ENCODE data around the gene SMPD3. TPM values are rescaled to one million over a fixed set of nuclear protein-coding genes. Genes with fewer than 3 reads are reported as not detected.
A peak's percentile ranks its signal among the peaks of the same experiment; 100 is the strongest.

SMPD3 gene
- total and polyA plus RNA-seq, 2 donors (not counting 3 experiments of a cell fraction or from before 2014, with no cell fraction given), result not detected

GRCh38 chr16:68487203-68487514 lies 38.9 kb upstream of the SMPD3 start:
- dilution Hi-C loops (cut with MboI; ENCODE audit: extremely low pct_ligation_motif_present, low sequenced_read_pairs), result no loop called here
- POLR2A ChIA-PET, result no interaction called here
- intact Hi-C loops (cut with micrococcal nuclease), result no loop called here

GRCh38 chr16:68486502-68487202 lies 38.3 kb upstream of the SMPD3 start:
- no peaks in the 10 kb centered on the region for H3K36me3 ChIP-seq (ENCODE audit: control insufficient read depth in 2 of 2, extremely low read depth in 1 of 2, insufficient read depth in 2 of 2, low read length in 2 of 2)
- no peak overlapping the region for H3K4me3 ChIP-seq (replicated peaks in 1 of 3; ENCODE audit: insufficient read depth in 1 of 3, low read depth in 1 of 3, low read length in 3 of 3)
- dilution Hi-C loops (cut with MboI; ENCODE audit: extremely low pct_ligation_motif_present, low sequenced_read_pairs) (no loop called here), intact Hi-C loops (cut with micrococcal nuclease) (no loop called here)
- no peaks in the 10 kb centered on the region for H4K20me1 ChIP-seq (replicated peaks; ENCODE audit: control insufficient read depth, extremely low read depth, insufficient read depth, low read length)
- no peak overlapping the region for H3K9ac ChIP-seq (replicated peaks; ENCODE audit: extremely low read depth, insufficient read depth, low read length)
- POLR2A ChIA-PET, result no interaction called here
- CTCF ChIA-PET, result interaction anchor here (0.7 kb wide), 1 partner anchor 23 kb away, joined by 3 read pairs; no protein-coding TSS in a partner anchor
- no peaks in the 10 kb centered on the region for H3K9me1 ChIP-seq (replicated peaks; ENCODE audit: control insufficient read depth, extremely low read depth, insufficient read depth, low read length)
- no peak overlapping the region for H3K27ac ChIP-seq (ENCODE audit: insufficient read depth, low read depth, low read length)
- H3K79me2 ChIP-seq (ENCODE audit: control insufficient read depth, insufficient read depth, low read length), result no peaks in the 10 kb centered on the region
- H3K4me1 ChIP-seq (ENCODE audit: control insufficient read depth, extremely low read depth, insufficient read depth, low read length), result no peaks in the 10 kb centered on the region
- no peak for TF ChIP-seq POLR2AphosphoS5 (IDR thresholded peaks at IDR 0.05; ENCODE audit: insufficient read depth, low read depth, low read length)
- no peak for TF ChIP-seq JUN (IDR thresholded peaks at IDR 0.05; ENCODE audit: borderline replicate concordance, insufficient read depth, insufficient read length, low read depth)
- TF ChIP-seq POLR2A (IDR thresholded peaks at IDR 0.05; ENCODE audit: low read depth, low read length), result no peak
- TF ChIP-seq CTCF (IDR thresholded peaks at IDR 0.05; ENCODE audit: extremely low read depth in 1 of 2, insufficient read depth in 1 of 2, low read depth in 1 of 2, low read length in 2 of 2), result no peak
- no peak for TF ChIP-seq MAX (IDR thresholded peaks at IDR 0.05; ENCODE audit: insufficient read depth, insufficient read length)
- no peak for TF ChIP-seq EZH2 (IDR thresholded peaks at IDR 0.05; ENCODE audit: borderline replicate concordance, low read depth, low read length, severe bottlenecking)
- TF ChIP-seq FOS (IDR thresholded peaks at IDR 0.05; ENCODE audit: borderline replicate concordance, insufficient read depth, low read length), result no peak
- no peak for TF ChIP-seq GATA2 (IDR thresholded peaks at IDR 0.05; ENCODE audit: insufficient read depth, insufficient read length, low read depth, low read length)
- no peak for TF ChIP-seq MYC (IDR thresholded peaks at IDR 0.05; ENCODE audit: low read depth, low read length)
- BruUV-seq (replicated peaks), result no TSS peak
- no peak overlapping the region for H2AFZ ChIP-seq (ENCODE audit: low read depth, low read length)
- H3K9me3 ChIP-seq (replicated peaks; ENCODE audit: control insufficient read depth, insufficient read depth, low read length), result no peaks in the 10 kb centered on the region
- H3K4me2 ChIP-seq (ENCODE audit: insufficient read depth, low read length), result no peak overlapping the region
- DNase-seq (ENCODE audit: low read depth, low spot score), result peak; percentile 12
- H3K27me3 ChIP-seq (ENCODE audit: control insufficient read depth in 2 of 2, insufficient read depth in 2 of 2, low read length in 2 of 2), result no peaks in the 10 kb centered on the region
- FAIRE-seq, result no peak

More at GRCh38 chr16:68487203-68487514, 38.9 kb upstream of the SMPD3 start:
- Histone ChIP-seq H3K9ac (replicated peaks; ENCODE audit: extremely low read depth, insufficient read depth, low read length) (no peak overlapping the region), H3K9me1 (replicated peaks; ENCODE audit: control insufficient read depth, extremely low read depth, insufficient read depth, low read length) (no peaks in the 10 kb centered on the region), H3K36me3 (ENCODE audit: control insufficient read depth in 2 of 2, extremely low read depth in 1 of 2, insufficient read depth in 2 of 2, low read length in 2 of 2) (no peaks in the 10 kb centered on the region), H3K4me2 (ENCODE audit: insufficient read depth, low read length) (no peak overlapping the region), H3K4me3 (replicated peaks in 1 of 3; ENCODE audit: insufficient read depth in 1 of 3, low read depth in 1 of 3, low read length in 3 of 3) (no peak overlapping the region), H2AFZ (ENCODE audit: low read depth, low read length) (no peak overlapping the region), H3K27ac (ENCODE audit: insufficient read depth, low read depth, low read length) (no peak overlapping the region), H3K79me2 (ENCODE audit: control insufficient read depth, insufficient read depth, low read length) (no peaks in the 10 kb centered on the region), H4K20me1 (replicated peaks; ENCODE audit: control insufficient read depth, extremely low read depth, insufficient read depth, low read length) (no peaks in the 10 kb centered on the region), H3K27me3 (ENCODE audit: control insufficient read depth in 2 of 2, insufficient read depth in 2 of 2, low read length in 2 of 2) (no peaks in the 10 kb centered on the region), H3K4me1 (ENCODE audit: control insufficient read depth, extremely low read depth, insufficient read depth, low read length) (no peaks in the 10 kb centered on the region), H3K9me3 (replicated peaks; ENCODE audit: control insufficient read depth, insufficient read depth, low read length) (no peaks in the 10 kb centered on the region)
- DNase-seq (ENCODE audit: low read depth, low spot score), result no peak
- CTCF ChIA-PET, result interaction anchor here (0.7 to 0.8 kb wide), 2 partner anchors 11 to 23 kb away, joined by 3 read pairs; no protein-coding TSS in a partner anchor
- FAIRE-seq, result no peak
- BruUV-seq (replicated peaks), result no TSS peak
- TF ChIP-seq EZH2 (IDR thresholded peaks at IDR 0.05; ENCODE audit: borderline replicate concordance, low read depth, low read length, severe bottlenecking) (no peak), FOS (IDR thresholded peaks at IDR 0.05; ENCODE audit: borderline replicate concordance, insufficient read depth, low read length) (no peak), JUN (IDR thresholded peaks at IDR 0.05; ENCODE audit: borderline replicate concordance, insufficient read depth, insufficient read length, low read depth) (no peak)

Measured in endothelial cell of umbilical vein (primary cell).